GM19438 (cell line): ENCODE data around the gene WBP11.
"Not testable (repeated sequence)": the region's sequence is repeated elsewhere in the genome, so short reads cannot be mapped to it uniquely, and the experiment has no call there.

Experiments
- ATAC-seq: cut with Tn5 transposase; IDR thresholded peaks from one replicate; pipeline ENCODE4 v1.9.1; 2021; ENCODE audit warnings: low read depth; ENCODE audit not compliant: unreplicated experiment

Gene WBP11

DNA sequence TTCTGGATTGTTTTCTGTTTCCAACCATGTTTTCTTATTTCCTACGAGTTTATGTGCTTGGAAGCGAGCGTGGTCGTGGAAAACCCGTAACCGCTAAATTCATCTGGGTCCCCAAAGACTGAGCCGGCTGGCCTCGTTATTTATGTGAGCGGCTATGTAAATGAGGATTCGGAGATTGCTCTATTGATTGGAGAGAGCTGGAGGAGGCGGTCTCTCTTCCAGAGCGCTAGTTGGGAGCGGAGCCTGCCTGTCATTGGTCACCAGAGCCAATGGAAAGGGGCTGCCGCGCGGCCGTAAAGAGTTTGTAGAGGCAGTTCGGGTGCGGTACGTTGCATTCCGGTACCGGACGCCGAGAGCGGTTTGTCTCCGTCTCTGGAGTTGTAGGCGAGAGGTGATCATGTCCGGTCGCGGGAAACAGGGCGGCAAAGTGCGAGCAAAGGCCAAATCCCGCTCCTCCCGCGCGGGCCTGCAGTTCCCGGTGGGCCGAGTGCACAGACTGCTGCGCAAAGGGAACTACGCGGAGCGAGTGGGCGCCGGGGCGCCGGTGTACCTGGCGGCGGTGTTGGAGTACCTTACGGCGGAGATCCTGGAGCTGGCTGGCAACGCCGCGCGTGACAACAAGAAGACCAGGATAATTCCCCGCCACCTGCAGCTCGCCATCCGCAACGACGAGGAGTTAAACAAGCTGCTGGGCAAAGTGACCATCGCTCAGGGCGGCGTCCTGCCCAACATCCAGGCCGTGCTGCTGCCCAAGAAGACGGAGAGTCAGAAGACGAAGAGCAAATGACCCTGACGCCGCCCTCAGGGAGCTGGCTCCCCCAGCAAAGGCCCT, 29.0 kb downstream of the WBP11 start:
- ATAC-seq, result peak; percentile 55

DNA sequence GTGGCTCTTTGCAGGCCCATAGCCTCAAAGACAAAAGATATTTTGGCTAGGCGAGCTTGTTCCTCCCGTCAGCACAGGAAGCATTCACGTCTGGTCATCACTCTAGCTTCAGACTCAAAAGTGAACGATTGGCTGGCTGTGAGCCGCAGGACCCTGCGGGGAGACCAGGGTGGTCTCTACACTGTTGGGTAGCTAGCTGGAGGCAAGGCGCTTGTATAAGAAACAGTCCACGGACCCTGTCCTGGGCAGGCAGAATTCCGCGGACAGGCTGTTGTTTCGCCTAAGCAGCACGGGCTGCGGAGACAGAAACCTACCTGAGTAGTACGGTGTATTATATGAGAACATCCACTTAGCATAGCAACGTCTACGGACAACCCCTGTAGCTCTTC, 29.6 kb downstream of the WBP11 start:
- ATAC-seq, result peak; percentile 21

DNA sequence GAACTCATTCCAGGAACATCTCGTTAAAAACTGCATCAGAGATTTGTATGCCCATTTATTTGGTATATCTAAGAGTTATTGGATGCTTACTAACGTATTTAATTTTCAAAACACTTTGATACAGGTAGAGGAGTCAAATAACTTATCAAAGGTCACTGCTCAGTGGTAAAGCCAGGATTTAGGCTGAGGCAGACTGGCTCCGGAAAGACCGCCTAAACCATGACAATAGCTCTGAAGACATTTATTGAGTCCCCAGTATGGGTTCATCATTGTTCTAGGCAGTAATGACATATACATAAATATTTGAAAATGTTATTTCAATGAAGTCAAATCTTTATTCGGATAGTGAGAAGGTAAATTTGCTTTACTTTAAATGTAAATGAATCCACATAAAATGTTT, 30.3 kb downstream of the WBP11 start:
- ATAC-seq, result no peak

DNA sequence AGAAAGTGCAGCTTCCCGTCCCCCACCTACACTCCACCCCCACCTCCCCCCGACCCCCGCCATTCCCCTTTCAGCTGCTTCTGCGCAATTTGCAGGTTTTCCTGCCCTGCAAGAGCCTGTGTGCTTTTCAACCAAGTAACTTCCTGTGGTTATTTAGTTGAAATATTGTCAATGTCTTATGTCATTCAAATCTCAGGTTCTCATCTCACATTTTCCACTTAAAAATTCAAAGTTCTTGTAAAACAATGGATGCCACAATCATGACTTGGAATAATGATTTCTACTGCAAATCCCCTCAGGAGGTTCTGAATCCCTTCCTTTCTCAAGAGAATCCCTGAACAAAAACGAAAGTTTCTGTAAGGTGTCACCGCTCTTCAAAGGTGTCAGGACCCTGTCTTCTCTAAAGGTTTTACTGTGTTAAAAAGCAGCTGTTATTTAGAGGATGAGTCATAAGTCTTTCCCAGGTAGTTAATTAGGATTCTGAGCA, 31.6 kb downstream of the WBP11 start:
- ATAC-seq, result no peak

DNA sequence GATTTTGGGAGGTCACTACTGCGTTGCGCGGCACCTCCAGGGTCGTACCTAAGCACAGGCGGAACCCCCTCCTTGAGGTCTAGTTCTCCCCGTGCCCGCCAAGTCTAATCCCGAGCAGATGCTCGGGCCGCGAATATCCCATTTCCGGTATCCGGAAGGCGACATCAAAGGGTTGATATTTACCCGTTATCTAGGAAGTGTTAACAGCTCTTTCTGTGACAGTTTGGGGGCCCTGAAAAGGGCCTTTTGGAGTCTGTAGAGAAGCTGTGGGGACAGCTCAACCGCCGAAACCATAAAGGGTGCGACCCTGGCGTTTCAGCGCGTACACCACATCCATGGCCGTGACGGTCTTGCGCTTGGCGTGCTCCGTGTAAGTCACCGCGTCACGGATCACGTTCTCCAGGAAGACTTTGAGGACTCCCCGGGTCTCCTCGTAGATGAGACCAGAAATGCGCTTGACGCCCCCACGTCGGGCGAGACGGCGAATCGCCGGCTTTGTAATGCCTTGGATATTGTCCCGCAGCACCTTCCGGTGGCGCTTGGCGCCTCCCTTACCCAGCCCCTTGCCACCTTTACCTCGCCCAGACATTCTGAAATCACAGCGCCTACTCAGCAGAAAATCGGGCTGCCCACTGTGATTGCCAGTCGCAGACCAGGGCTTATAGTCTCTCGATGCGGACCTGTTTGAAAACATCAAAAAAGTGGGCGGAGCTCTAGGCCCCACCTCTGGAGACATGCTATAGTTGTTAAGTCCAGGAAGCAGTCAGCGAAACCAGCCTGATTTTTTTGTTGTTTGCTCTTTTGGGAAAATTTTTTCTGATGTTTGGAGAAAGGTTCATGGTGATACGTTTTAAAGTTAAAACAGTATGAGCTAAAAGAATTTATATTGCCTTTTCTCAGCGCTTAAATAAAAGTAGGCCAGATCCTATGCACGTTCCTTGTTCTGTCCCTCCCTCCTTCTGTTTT, 32.5 kb downstream of the WBP11 start:
- ATAC-seq, result peak; percentile 11

DNA sequence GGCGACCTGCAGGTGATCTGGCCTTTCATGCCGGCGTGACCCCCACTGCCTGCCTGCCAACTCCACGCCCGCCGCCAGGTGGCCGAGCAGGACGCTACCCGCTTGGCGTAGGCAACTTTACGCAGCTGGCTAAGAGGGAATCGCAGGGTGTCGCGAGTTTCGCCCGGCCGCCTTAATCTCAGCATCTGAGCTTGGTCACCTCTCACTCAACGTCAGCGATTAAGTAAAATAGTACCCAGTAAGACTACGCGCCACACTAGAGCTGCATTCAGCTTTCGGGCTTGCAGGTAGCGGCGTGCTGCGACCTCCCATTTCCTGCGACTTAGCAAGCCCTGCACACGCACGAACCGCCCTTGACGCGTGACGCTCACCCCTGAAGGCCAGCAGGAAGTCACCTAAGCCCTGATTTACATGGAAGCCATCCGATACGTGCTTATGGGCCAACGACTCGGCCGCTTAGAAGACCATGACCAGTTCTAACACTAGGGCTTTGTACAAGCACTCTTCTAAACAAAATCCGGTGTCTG, 33.2 kb downstream of the WBP11 start:
- ATAC-seq, result peak; percentile 33

DNA sequence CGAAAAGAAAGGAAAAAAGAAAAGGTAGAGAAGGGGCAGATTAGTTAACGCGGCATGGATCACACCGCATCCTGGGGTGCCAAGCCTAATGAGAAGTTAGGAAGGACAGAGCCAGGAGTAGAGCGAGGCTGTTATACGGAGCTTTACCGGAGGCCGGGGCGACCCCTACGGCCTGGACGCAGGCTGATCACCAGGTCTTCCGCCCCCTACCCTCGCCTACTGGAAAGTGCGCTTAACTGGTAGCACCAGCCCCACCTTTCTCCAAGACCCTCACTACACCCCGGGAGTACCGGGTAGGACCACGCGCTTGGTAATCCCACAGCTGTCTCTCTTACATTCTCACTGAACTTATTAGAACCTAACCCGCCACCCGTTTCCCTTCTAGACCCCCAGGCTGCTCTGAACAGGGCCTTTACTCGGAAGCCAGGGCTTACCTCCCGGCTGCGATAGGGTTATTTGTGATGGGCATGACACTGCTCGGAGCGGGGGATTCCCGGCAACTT, 33.8 kb downstream of the WBP11 start:
- ATAC-seq, result no peak

DNA sequence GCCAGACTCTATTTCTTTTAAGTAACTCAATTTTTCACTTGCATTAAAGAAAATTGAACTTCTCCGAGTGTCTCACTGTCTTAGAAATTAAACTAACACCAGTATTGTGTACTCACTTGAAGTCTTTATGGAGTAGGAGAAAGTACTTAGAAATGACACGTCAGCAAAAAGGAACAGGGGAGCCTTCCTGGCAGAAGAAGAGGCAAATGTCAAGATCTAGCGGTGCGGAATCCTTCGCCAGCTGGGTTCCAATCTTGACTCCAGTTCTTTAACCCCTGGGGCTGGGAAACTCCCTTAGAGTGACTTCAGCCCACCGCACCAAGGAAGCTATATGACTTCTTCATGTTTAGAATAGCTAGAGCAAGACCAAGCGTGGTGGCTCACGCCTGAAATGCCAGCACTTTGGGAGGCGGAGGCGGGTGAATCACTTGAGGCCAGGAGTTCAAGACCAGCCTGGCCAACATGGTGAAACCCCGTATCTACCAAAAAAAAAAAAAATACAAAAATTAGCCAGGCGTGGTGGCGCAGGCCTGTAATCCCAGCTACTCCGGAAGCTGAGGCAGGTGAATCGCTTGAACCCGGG, 34.4 kb downstream of the WBP11 start:
- no peak for ATAC-seq

DNA sequence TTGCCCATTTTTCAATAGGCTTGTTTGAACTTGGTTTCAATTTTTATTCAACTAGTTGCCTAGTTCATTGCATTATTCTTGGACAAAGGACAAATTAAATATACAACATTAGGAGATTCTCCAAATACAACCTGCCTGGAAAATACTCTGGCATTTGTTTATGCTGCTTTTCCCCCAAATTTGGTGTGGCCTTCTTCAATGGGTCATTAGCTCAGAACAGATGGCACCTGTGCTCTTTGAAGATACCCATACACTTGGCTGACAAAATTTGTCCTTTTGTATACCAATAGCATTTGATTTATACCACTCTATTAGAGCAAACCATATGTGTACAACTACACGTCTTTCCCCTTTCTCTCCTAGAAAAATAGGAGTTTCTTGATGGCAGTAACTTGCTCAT, 35.7 kb downstream of the WBP11 start:
- ATAC-seq, result no peak

DNA sequence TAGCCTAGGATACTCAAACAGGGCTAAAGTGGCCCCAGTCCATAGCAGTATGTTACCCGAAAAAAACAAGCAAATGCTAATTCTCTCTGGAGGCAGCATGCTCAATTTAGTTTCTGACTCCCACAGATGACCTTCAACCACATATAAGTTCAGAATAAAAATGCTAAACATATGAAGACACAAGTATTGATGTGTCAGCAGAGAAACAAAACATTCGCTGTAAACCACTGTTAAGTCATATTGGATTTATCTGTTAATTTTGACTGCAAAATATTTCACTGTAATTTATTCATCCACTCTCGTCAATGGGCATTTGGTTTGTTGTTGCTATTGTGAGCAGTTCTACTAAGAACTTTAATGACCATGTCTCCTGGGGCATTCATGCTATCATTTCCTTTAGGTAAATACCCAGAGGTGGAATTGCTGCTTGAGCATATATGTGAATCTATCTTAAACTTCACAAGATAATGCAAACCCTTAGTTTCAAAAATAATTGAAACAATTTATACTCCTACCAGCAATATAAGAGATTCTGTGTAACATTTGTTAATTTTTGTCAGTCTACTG, 36.5 kb downstream of the WBP11 start:
- ATAC-seq, result no peak

DNA sequence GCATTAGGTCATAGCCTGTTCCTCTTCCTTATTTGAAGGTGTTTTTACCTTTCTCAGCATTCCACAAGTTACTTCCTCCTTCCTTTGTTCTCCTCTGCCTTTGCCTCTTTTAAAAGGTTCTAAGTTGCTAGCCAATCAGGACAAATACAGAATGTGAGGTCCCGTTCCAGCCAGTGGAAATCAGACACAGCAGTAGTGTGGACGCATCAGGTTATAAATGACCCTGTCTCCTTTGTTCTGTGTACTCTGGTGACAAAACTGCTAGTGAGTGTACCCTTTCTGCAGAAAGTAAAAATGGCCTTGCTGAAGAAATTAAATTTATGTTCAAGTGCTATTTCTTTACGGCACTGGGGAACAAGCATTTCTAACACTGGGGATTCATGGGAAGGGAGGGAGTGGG, 37.3 kb downstream of the WBP11 start:
- ATAC-seq, result not testable (repeated sequence)

GRCh38 chr12:14765398-14765797, 37.9 kb downstream of the WBP11 start:
- no peak for ATAC-seq

- ATAC-seq, result not testable (repeated sequence)
Observed at GRCh38 chr12:14759711-14760280, 43.5 kb downstream of the WBP11 start.

DNA sequence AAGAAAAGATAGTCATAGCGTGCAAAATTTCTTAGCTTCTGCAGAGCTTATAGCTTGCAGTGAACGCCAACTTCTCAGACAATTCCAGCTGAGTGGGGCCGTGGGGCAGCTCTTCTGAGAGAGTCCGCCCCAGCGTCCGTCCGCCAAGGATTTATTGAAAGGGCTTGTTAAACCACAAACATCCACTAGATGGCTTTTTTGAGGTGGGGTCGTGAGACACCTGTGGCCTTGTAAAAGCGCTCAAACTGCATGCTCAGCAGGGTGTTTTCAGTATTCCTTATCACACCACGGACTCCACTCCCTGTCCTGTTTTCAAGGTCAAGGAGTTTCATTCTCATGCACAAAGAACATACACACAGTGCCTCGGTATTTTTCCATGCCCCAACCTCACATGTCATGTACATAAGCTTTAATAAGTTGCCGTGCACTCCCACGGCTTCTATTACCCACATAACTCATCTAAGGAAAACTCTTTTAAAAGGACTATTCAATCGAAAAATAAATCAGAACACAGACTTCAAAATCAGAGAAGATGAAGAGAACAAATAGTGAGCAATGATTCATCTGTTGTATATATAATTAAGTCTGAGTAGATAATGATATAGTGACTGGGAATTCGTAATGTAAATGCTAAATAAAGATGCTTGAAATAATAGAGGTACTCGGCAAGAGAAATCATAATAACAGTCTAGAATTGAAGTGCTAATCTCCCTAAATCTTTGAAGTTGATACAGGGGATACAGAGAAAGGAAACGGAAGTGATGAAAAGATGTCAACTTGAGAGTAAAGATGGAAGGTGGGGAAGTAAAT, 46.7 kb downstream of the WBP11 start:
- no peak for ATAC-seq

DNA sequence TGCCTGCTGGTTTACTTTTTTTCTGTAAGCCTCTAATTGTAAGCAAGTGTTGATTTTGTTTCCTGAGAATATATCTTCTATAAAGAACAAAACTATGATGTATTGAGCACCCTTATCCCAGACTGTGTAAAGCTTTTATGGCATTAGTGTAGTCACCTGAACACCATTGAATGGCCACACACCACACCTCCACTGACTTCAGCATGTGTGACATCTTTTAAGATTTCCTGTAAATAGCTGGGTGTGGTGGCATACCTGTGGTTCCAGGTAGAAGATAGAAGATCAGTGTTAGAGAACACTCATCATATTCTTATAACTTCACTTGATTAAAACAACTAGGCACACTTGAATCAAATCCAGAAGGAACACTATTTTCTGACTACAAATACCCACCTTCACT, 51.3 kb downstream of the WBP11 start:
- ATAC-seq, result no peak

DNA sequence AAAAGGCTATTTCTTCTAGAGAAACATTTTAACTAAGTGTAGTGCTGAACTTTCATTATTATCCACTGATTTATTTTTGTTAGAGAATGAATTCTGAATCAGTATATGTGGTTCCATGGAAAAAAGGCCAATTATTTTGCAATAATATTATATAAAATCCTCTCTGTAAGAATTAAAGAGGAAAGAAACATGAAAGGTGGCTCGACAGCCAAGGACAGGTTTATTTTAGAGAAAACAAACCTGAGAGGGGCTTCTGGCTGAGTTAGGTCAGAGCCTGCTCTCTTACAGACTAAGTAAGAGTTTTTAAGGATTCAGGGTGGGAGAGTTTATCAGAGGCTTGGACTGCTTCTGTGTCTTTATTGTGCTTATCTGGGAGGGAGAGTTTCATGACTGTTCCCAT, 60.2 kb downstream of the WBP11 start:
- ATAC-seq, result no peak

GRCh38 chr12:14741942-14742341, 61.3 kb downstream of the WBP11 start:
- ATAC-seq, result no peak

DNA sequence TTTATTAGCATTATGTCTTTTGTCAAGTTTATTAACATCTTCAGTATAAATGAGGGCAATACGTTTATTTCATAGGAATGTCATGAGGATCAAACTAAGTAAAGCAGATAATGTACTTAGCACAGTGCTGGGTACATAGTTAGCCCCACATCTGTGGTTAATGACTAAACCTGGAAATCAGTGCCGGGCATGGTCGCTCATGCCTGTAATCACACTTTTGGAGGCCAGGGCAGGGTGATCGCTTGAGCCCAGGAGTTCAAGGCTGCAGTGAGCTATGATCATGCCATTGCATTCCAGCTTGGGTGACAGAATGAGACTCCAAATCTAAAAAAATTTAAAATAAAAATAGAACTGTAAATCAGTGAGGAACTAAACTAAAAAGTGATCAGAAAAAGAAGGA, 62.1 kb downstream of the WBP11 start:
- ATAC-seq, result no peak

- ATAC-seq, result not testable (repeated sequence)
Observed at GRCh38 chr12:14736441-14736840, 66.8 kb downstream of the WBP11 start.
